ENCODE measurements around the gene ERO1B.

GRCh38 chr1:236228411-236228810 is 53.3 kb downstream of the ERO1B start:
- TF ChIP-seq POLR2AphosphoS5 (IDR thresholded peaks at IDR 0.05; ENCODE audit: low read depth) = no peak
- TF ChIP-seq SPI1 (IDR thresholded peaks at IDR 0.05; ENCODE audit: borderline replicate concordance, low read depth) = peak; percentile 45; the same call in 1 of the 2 replicates
- no peak for TF ChIP-seq CTCF (IDR thresholded peaks at IDR 0.05; ENCODE audit: insufficient read depth, low read length)
